HG02642 (cell line): ENCODE data around the gene LCA5.
"Not testable (repeated sequence)": the region's sequence is repeated elsewhere in the genome, so short reads cannot be mapped to it uniquely, and the experiment has no call there.

Source experiments
- ATAC-seq: cut with Tn5 transposase; IDR thresholded peaks from one replicate; pipeline ENCODE4 v1.9.1; 2021; ENCODE audit warnings: mild to moderate bottlenecking; ENCODE audit not compliant: unreplicated experiment, poor library complexity

The LCA5 gene

DNA sequence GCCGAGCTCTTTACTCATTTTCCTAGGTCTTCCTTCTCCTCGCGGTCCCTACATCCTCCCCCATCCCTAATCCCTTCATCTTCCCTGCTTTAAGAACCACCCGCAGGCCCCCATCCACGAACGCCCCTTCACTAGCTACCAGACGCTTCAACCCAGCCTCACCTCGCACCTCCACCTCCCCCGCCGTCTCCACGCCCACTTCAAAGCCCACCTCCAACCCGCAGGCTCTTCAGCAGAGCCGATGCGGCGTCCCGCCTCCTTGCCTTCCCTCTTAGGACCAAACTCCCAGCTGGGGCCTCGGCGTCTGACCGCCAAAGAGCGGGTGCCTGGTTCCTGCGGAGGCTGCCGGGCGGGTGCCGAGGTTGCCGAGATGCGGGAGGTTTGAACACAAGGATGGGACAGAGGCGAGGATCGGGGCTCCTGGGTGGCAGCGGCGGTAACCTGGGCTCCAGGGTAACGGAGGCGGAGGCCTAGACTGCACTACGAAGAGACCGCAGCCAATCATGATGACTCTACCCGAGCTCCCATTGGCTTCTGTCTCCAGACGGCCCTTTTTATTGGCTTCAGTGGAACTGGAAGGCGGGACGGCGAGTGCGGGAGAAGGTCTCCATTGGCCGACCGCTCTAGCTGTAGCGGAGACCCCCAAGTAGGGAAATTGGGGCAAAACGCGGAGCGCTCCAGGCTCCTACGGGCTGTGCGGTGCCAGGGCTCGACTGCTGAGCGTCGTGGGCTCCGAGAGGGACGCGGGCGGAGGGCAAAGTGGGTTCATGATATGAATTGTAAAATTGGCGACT, at the start of gene LCA5:
Gene LCA5, minus strand, starts transcription at position 477 of the 794 bp plus-strand sequence. CDS start 18,536 bp downstream, outside the sequence.
- peak; percentile 100 for ATAC-seq

GRCh38 chr6:79586548-79586947, 49.3 kb upstream of the LCA5 start:
- ATAC-seq: no peak

DNA sequence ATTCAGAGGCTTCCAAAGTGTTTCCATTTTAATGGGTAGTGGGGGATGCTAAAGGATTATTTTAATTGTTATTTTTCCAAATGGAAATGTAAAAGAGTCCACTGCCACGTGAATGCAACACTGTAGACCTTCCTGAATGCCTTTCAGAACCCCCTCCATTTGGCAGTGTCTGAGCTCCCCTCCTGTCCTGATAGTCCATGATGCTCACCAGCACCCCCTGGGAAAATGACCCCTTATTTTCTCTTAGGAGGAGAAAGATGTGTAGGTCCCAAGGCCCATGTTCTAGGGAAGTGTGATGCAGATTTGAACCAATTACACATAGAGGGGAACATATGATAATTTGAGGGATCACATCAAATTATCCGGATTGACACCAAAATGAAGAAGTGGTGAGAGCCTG, 47.1 kb upstream of the LCA5 start:
- no peak for ATAC-seq

- not testable (repeated sequence) for ATAC-seq
These were observed 40.7 kb upstream of the LCA5 start for GRCh38 chr6:79577926-79578325.

DNA sequence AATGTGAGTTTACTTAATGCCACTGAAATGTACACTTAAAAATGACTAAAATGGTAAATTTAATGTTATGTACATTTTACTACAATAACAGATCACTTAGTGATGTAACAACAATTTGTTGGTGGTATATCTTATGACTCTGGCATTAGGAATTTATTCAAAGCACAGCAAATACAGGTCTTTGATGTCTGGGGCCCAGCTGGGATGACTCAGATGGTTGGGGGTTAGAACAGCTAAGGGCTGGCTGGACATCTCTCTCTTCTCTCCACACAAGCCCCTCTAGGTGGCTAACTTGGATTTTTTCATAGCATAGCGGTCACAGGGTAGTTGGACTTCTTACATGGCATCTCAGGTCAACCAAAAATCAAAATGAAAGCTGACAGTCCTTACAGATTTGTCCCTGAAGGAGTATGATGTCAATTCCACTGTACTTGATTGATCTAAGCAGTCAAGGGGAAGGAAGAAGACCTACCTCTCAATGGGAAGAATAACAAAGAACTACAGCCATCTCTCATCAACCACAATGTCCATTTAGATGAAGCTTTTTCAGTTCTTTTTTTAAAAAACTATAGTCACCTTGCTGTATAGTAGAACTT, 37.5 kb upstream of the LCA5 start:
- no peak for ATAC-seq

GRCh38 chr6:79574174-79574573, 36.9 kb upstream of the LCA5 start:
- ATAC-seq: no peak

DNA sequence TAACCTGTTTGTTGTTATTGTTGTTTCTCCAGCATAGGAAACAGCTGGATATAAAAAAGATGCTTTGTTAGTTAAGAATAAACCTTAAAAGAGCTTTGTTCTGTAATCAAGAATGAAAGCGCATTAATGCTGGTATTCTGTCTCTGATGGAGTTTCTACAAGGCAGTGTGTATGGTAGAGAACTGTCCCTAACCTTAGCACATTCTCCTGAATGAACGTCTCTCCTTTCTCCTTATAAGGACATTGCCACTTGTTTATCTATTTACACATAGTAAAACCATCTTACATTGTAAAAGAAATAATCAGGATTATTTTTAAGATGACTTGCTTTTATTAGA, 33.8 kb upstream of the LCA5 start:
- ATAC-seq: peak; percentile 30

DNA sequence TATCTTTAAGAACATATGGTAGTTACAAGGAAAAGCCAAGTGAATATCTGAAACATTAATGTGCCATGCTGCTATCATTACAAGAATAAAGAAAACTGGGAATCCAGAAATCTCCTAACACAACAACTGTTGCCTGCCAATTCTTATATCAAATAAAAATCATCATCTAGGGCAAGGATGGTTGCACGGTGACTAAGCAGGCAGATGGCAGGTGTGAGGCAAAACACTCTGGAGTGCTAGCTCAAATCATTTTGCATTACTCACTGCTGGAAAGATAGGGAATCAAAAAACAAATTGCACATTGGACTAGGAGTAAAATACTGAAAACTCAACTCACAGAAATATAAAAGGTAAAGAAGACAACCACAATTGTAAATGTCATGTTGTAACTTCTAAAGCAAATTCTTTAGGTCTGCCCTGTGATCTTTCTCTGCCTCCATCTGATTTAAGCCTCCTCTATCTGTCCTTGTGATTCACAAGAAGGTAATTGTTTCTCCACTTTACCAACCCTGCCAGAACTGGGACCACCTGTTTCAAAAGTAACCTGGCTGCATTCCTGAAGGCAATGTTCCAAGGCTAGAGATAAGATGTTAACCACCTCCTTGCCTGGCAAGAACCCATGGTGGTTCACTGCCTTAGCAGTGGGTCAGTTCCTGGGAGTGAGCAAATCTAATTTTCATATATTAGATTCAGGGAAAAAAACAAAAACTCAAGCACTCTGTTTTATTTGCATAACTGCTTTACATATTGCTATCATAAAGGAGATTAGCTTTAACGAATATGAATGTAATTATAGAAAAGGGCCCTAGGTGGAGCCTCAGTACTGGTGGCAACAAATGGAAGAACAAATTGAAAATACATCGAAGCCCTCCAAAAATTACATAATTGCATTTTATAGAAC, 33.1 kb upstream of the LCA5 start:
- ATAC-seq: peak; percentile 83

- ATAC-seq: no peak
These were observed 31.8 kb upstream of the LCA5 start for GRCh38 chr6:79568996-79569395.

GRCh38 chr6:79564636-79565035, 27.4 kb upstream of the LCA5 start:
- ATAC-seq: no peak

- ATAC-seq: no peak
These were observed 22.5 kb upstream of the LCA5 start for GRCh38 chr6:79559706-79560105.

GRCh38 chr6:79557673-79558467, 20.6 kb upstream of the LCA5 start:
- ATAC-seq: no peak

- ATAC-seq: no peak
These were observed 17.1 kb upstream of the LCA5 start for GRCh38 chr6:79554305-79554704.

- no peak for ATAC-seq
These were observed 14.2 kb upstream of the LCA5 start for GRCh38 chr6:79551401-79551800.

DNA sequence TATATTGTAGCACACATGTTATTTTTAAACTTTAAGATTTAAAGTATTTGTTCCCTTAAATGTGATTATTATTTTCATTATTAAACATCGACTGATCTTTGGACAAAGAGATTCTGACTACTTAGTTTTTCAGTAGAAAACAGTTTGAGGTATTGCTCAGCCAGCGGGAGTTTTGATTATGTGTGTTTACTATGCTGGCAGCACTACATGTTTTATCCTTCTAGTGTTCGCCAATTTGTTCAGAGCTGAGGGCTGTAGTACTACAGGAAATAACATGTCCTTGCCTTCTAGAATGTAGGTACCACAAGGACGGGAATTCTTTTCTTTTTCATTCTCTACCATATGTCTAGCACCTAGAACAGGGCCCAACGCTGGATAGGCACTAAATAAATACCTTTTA, 11.1 kb upstream of the LCA5 start:
- no peak for ATAC-seq

GRCh38 chr6:79546186-79546585, 9.0 kb upstream of the LCA5 start:
- no peak for ATAC-seq

DNA sequence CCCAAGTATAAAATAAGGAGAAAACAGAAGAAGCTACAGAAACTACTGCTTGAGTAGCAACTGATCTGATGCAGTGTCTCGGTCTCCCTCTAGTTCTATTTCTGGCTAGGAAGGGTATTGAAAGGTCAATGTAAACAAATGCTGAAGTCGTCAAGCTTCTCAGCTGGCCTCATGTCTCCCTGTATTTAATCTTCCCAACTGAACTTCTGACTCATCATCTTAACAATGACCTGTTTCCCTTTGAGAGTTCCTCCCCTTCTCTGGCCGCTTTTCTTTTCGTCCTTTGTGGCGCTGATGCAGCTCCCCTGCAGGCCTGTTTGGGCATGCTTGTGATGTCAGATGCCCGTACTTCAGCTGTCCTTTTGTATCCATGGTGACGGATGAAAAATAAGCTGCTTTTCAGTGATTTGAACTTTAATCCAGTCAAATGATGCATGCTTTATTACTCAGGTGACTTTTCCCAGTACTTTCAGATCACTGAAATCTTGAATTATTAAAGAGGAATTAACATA, 7.8 kb upstream of the LCA5 start:
- ATAC-seq: peak; percentile 89

DNA sequence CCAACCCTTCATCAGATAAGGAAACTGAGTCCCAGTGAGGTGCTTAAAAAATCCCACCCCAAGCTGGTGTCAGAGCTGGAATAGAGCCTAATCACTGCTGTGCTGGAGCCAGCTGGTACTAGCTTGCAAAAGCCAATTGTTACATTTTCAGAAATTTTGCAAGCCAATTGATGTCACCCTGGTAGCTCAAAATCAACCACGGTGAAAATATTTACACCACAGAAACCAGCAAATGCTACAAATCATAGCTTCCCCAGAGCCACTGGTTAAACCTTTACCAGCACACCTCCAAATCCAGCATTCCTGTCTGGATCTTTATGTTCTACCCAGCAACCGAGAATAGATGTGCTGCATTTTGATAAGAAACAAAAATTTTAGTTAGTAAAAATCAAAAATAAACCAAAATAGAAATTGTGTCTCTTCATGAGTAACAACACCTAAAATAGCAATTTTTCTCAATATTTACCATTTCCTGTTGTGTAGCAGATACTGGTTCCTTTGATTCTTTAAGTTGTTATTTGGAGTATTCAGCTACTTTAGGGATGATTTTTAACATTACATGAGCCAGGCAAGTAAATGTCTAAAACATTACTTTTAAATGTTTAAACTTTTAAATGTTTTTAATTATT, 7.2 kb upstream of the LCA5 start:
- peak; percentile 58 for ATAC-seq

- ATAC-seq: peak; percentile 22
These were observed 6.7 kb upstream of the LCA5 start for GRCh38 chr6:79543886-79544285.

GRCh38 chr6:79543411-79543810, 6.2 kb upstream of the LCA5 start:
- ATAC-seq: no peak
